Forelimb muscle (tissue), 1 donor: ENCODE measurements around the gene WDR35. TPM values are rescaled to one million over a fixed set of nuclear protein-coding genes. Genes with fewer than 3 reads are reported as not detected.

ENCODE experiments used
- DNase-seq: peaks from one replicate; pipeline ENCODE4 v3.0.0-alpha.2; 2013; ENCODE audit warnings: low read depth
- polyA plus RNA-seq: library from polyadenylated mRNA; unstranded; fragments of 120-200 nt; gene quantifications from one replicate; pipeline ENCODE4 v1.2.1, GENCODE V29; 2013; ENCODE audit not compliant: insufficient read length

Gene WDR35
- polyA plus RNA-seq, 1 donor: 7.3 TPM

DNA sequence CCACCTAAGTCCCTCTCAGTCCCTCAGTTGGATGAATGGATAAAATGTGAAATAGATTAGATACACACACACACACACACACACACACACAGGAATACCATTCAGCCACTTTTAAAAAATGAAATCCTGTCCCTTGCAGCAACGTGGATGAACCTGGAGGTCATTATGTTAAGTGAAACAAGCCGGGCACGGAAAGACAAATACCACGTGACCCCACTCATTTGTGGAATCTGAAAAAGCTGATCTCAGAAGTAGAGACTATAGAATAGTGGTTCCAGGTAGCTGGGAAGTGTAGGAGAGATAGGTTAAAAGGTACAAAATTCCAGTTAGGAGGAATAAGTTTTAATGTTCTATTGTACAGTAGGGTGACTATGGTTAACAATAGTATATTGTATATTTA, 119.1 kb downstream of the WDR35 start:
- DNase-seq: no peak

GRCh38 chr2:19868701-19869580, 121.0 kb downstream of the WDR35 start:
- DNase-seq: no peak

DNA sequence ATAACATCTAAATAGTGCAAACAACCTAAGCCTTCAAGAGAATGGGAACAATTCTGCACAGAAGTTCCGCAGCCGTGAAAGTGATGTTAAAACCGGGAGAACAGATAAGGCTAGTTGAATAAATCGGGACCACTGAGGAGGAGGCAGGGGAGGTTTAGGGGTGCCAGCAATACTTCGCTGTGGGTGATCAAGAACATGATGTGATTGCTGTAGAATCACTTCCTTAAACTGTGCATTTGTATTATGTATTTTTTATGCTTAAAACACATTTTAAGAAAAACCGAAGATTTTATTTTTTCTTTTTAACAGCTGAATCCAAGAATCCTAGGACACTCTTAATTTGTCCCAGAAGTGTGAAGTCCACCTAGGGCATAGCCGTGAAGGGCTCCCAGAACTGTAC, 121.7 kb downstream of the WDR35 start:
- DNase-seq: no peak

- DNase-seq: no peak
Observed at GRCh38 chr2:19866771-19867170, 123.1 kb downstream of the WDR35 start.

DNA sequence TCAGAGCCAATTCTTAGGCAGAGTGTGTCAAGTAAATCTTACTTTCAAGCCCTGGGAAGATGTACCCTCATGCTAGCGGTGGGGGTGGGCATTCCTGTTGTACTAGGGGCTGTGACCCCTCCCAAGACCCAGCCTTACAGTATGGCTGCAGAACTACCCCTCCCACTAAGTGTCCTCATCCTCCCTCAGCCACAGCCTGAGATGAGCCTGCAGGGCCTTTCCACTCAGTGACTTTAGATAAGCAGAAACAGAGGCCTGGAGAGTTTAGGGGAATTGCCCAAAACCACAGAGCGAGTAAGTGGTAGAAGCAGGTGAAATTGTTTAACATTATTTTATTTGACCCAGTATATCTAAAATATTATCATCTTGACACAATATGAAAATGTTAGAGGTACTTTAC, 124.8 kb downstream of the WDR35 start:
- DNase-seq: no peak

DNA sequence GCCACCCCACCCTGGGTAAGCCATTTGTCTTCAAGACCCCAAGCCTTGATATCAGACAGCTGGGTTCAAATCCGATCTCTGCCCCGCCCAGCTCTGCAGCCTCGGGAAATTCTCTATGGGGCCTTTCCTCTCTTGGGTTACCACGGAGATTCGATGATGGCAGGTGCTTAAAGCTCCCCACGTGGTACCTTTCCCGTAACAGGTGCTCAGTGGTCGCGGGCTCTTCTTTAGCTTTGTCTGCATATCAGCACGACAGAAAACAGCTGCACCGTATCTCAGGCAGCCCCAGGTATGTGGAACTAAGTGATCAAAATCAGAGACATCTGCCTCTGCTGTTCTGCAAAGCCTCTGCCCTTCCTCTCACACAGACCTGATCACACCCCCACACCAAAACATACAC, 125.5 kb downstream of the WDR35 start:
- DNase-seq: no peak

DNA sequence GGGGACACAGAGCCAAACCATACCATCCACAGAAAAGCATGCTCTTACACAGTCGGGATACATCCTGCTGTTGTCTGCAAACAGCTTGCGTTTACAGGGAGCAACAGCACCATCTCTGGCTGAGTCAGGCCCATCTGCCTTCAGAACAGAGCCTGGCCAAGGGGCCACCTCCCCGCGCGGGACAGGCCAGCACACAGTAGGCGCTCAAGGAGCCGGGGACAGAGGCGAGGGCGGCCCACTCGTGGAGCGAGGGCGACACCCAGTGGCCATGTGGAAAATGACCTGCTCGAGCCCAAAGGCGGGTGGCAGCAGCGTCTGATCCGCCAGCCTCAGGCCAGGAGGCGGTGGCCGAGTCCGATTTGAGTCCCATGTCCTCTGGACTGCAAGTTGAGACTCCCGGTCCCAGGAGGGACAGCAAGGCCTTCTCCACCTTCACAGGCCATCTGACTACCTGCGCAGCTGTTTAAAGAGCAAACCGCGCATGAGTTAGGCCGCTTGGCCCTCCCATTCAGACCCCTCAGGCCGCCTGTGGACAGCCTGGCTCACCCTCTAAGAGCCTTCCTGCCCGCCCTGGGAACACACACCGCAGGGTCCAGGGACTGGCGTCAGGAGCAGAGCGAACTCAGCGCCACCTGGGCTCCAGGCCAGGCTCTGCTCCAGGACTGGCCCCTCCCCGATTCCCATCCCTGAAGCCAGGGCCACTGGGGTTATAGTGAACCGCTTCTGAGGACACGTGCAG, 126.4 kb downstream of the WDR35 start:
- DNase-seq: peak; percentile 11

DNA sequence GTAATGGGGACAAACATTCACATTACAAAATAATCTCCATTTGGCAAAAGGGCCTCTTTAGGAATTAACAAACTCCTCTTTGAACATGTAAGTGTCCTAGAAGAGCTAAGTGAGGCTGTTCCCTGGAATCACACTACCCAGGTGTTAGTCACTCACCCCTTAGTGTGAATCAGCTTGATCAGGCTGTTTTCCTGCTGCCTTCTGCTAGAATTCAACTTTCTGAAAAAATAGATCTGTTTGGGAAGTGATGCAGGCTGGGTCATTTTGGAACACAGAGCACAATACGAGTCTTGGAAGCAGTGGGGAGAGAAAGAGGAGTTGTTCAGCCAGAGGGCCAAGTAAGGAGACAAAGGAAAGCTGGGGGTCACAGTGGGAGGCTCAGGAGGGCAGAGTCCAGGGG, 128.1 kb downstream of the WDR35 start:
- DNase-seq: no peak

Other genes starting within 250 kb of the WDR35 start
- 14.3 TPM for gene TTC32, start 88.1 kb downstream of the WDR35 start, polyA plus RNA-seq
- 1.6 TPM for gene MATN3, start 22.6 kb upstream of the WDR35 start, polyA plus RNA-seq
- gene LAPTM4A, start 61.5 kb upstream of the WDR35 start, polyA plus RNA-seq: 322 TPM
- gene SDC1, start 235.0 kb upstream of the WDR35 start, polyA plus RNA-seq: 6.0 TPM